Measurements from ENCODE around the gene ACVR1.

DNA sequence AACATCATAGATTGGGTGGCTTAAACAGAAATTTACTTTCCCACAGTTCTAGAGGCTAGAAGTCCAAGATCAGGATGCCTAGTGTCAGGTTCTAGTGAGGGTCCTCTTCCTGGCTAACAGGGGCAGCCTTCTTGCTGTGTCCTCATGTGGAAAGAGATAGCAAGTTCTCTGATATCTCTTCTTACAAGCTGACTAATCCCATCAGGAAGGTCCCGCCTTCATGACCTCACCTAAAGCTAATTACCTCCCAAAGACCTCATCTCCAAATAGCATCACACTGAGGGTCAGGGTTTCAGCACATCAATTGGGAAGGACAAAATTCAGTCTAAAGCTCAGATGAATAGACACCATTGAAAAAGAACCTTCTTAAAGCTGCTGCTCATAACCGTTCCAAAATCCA is 22.9 kb downstream of the ACVR1 start:
- TF ChIP-seq, protein P1, sequence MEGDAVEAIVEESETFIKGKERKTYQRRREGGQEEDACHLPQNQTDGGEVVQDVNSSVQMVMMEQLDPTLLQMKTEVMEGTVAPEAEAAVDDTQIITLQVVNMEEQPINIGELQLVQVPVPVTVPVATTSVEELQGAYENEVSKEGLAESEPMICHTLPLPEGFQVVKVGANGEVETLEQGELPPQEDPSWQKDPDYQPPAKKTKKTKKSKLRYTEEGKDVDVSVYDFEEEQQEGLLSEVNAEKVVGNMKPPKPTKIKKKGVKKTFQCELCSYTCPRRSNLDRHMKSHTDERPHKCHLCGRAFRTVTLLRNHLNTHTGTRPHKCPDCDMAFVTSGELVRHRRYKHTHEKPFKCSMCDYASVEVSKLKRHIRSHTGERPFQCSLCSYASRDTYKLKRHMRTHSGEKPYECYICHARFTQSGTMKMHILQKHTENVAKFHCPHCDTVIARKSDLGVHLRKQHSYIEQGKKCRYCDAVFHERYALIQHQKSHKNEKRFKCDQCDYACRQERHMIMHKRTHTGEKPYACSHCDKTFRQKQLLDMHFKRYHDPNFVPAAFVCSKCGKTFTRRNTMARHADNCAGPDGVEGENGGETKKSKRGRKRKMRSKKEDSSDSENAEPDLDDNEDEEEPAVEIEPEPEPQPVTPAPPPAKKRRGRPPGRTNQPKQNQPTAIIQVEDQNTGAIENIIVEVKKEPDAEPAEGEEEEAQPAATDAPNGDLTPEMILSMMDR (IDR thresholded peaks at IDR 0.05; ENCODE audit: low read depth, low read length, poor library complexity, severe bottlenecking), result no peak
- TF ChIP-seq EZH2phosphoT487 (IDR thresholded peaks at IDR 0.05; ENCODE audit: borderline replicate concordance, low read length), result no peak
